SK-N-SH treated with all-trans-retinoic acid at 6 μM for 48 hours (cell line): ENCODE results near the gene AMBP.

Source experiments
- PPARA ChIP-seq: fragments of 250-450 bp; sonication (Bioruptor Pico); IDR thresholded peaks from 2 replicates; pipeline ENCODE4 v1.5.0; 2020; ENCODE audit warnings: mild to moderate bottlenecking, borderline replicate concordance
- ZFP3 ChIP-seq: fragments of 250-450 bp; sonication (Bioruptor Pico); IDR thresholded peaks from 2 replicates; pipeline ENCODE4 v1.5.0; 2020; ENCODE audit warnings: mild to moderate bottlenecking, moderate library complexity
- TF ChIP-seq, protein P1 (sequence below): fragments of 250-450 bp; sonication (Bioruptor Pico); IDR thresholded peaks from 2 replicates; pipeline ENCODE4 v1.5.1; 2021; ENCODE audit warnings: mild to moderate bottlenecking, moderate library complexity

DNA sequence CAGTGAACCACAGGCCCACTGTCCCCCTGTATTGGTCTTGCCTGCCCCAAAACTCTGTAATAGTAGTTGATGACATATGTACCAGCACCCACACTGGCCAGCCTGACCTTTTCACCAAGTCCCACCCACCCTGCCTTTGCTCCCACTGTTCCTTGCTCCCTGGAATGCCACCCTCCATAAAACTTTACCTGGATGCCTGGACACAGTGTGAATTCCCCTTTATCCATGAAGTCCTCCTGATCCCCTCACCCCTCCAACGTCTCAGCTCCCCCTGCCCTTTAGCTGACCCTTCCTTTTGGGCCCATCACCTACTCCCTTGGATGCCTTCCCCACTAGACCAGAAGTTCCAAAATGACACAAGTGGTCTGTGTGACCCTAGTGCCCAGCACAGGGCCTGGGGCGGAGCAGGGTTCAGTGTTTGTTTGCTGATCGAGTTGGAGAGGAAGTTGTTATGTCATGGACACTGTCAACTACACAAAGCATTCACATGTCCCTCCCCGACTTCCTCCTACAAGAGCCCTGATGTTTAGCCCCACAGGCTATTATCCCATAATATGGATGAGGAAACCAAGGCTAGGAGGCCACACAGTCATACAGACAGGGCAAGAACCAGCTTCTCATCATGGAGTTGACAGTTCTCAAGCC, 16.1 kb downstream of the AMBP start:
- TF ChIP-seq PPARA (CRISPR knock-in tag) (no peak), ZFP3 (CRISPR knock-in tag) (no peak)
- TF ChIP-seq, protein P1, sequence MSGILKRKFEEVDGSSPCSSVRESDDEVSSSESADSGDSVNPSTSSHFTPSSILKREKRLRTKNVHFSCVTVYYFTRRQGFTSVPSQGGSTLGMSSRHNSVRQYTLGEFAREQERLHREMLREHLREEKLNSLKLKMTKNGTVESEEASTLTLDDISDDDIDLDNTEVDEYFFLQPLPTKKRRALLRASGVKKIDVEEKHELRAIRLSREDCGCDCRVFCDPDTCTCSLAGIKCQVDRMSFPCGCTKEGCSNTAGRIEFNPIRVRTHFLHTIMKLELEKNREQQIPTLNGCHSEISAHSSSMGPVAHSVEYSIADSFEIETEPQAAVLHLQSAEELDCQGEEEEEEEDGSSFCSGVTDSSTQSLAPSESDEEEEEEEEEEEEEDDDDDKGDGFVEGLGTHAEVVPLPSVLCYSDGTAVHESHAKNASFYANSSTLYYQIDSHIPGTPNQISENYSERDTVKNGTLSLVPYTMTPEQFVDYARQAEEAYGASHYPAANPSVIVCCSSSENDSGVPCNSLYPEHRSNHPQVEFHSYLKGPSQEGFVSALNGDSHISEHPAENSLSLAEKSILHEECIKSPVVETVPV (CRISPR knock-in tag) = no peak
